K562 (cell line): ENCODE measurements around the gene PCSK6. TPM values are rescaled to one million over a fixed set of nuclear protein-coding genes. Genes with fewer than 3 reads are reported as not detected.

Source experiments
- ATF7 ChIP-seq: fragments of 450-650 bp; IDR thresholded peaks from 2 replicates; pipeline ENCODE4 v1.7.1; 2014; ENCODE audit warnings: mild to moderate bottlenecking, moderate library complexity
- CBX2 ChIP-seq: fragments of 200-600 bp; sonication (generic); IDR thresholded peaks from one replicate; pipeline ENCODE4 v1.6.1; 2012; ENCODE audit warnings: mild to moderate bottlenecking, low read length, inconsistent platforms; ENCODE audit not compliant: insufficient read depth, poor library complexity, severe bottlenecking
- SRSF3 ChIP-seq: fragments of 200-400 bp; formaldehyde crosslinking; IDR thresholded peaks from 2 replicates; pipeline ENCODE4 v1.6.1; 2016; ENCODE audit warnings: mild to moderate bottlenecking, low read length, moderate library complexity; ENCODE audit not compliant: insufficient read depth
- ZNF197 ChIP-seq: fragments of 200-800 bp; sonication (Bioruptor generic); IDR thresholded peaks from 2 replicates; pipeline ENCODE4 v1.6.1; 2016; ENCODE audit warnings: low read depth, missing genetic modification characterization, missing compliant biosample characterization
- ZNF239 ChIP-seq: fragments of 250-450 bp; sonication (Bioruptor Pico); IDR thresholded peaks from 2 replicates; pipeline ENCODE4 v1.4.0; 2020; ENCODE audit warnings: mild to moderate bottlenecking
- ZNF766 ChIP-seq: fragments of 200-800 bp; sonication (Bioruptor generic); conservative IDR thresholded peaks from 2 replicates; pipeline ENCODE4 v1.6.1; 2016; ENCODE audit warnings: missing genetic modification characterization, missing compliant biosample characterization
- polyA plus RNA-seq, 8 experiments: library from polyadenylated mRNA; depleted of rRNA in 4 of 8; stranded (reverse) in 5 of 8; unstranded in 3 of 8; fragments of >200 nt; fragmentation: Nextera tagmentation in 2 of 8; fragmentation: Illumina TruSeq in 1 of 8; extraction: Ambion mirVana in 2 of 8; extraction: Trizol in 1 of 8; gene quantifications; 2 replicates each; pipeline versions ENCODE4 v1.2.1 to v1.2.3, GENCODE V29; 2011 to 2014; ENCODE audit warnings: inconsistent platforms in 1 of 8, missing spikeins in 1 of 8
- total RNA-seq, 7 experiments: library from RNA; depleted of rRNA in 6 of 7; stranded (reverse); fragments of >200 nt in 6 of 7; fragmentation: Illumina TruSeq in 2 of 7; extraction: Trizol in 2 of 7; gene quantifications; 2 replicates each; pipeline versions ENCODE4 v1.2.1 to v1.2.3, GENCODE V29; 2011 to 2021; ENCODE audit warnings: low replicate concordance in 1 of 7
- TF ChIP-seq, protein P1 (sequence below), 3 experiments: IDR thresholded peaks in 2 of 3; conservative IDR thresholded peaks in 1 of 3; 2 replicates each; pipeline ENCODE4 v1.5.1; 2011 to 2012; ENCODE audit warnings: low read length in 3 of 3, mild to moderate bottlenecking in 3 of 3, control low read depth in 2 of 3, improper control_type of control experiment in 1 of 3, inconsistent platforms in 1 of 3, low read depth in 1 of 3, mixed read lengths in 1 of 3, moderate library complexity in 1 of 3; ENCODE audit not compliant: insufficient read depth in 2 of 3
- TF ChIP-seq, protein P2 (sequence below): fragments of 250-450 bp; sonication (Bioruptor Pico); IDR thresholded peaks from 2 replicates; pipeline ENCODE4 v1.5.0; 2020; ENCODE audit warnings: mild to moderate bottlenecking, borderline replicate concordance
- TF ChIP-seq, protein P3 (sequence below): fragments of 250-450 bp; sonication (Bioruptor Pico); IDR thresholded peaks from 2 replicates; pipeline ENCODE4 v1.8.0; 2021; ENCODE audit warnings: moderate library complexity, mild to moderate bottlenecking, inconsistent platforms
- TF ChIP-seq, protein P4 (sequence below): IDR thresholded peaks from 3 replicates; pipeline ENCODE4 v1.6.1; 2011; ENCODE audit warnings: borderline replicate concordance, mild to moderate bottlenecking; ENCODE audit not compliant: insufficient read length, insufficient read depth

PCSK6 gene
- total and polyA plus RNA-seq, 9 of the 15 experiments (the other 6 are each of a cell fraction or from before 2014, with no cell fraction given): 2.2 to 32.6 (median 14.5) TPM

DNA sequence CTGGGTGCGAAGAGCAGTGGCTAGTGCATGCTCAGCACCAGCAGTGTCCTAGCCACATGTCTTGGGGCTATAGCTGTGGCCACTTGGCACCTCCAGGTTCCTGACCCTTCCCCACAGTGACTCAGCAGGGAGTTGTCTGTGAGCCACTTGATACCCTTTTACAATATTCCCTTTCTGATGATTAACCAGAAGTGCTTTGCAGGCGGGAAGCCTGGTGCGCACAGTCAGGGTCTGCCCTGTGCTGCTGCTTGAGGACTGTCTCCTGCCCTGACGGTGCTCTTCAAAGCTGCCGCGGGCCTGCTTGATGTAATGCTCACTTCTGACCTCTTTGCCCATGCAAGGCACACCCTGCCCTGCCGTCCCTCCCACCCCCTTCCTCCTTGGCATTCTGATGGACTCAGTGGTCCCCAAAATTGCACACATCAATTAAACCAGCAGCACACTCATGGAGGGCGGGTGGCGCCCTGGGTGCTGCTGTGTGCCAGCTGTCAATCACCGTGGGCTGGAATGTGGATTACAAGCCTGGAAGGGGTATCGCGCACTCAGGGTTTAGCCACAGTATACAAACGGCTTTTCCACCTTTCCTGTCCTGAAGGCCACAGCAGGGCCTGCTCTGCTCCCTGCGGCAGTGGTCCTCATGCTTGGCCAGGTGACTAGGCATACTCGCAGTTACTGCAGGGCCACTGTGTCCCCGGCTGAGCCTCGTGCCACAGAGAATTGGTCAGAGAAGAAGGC is 40.9 kb upstream of the PCSK6 start (continued):
- TF ChIP-seq, protein P1, sequence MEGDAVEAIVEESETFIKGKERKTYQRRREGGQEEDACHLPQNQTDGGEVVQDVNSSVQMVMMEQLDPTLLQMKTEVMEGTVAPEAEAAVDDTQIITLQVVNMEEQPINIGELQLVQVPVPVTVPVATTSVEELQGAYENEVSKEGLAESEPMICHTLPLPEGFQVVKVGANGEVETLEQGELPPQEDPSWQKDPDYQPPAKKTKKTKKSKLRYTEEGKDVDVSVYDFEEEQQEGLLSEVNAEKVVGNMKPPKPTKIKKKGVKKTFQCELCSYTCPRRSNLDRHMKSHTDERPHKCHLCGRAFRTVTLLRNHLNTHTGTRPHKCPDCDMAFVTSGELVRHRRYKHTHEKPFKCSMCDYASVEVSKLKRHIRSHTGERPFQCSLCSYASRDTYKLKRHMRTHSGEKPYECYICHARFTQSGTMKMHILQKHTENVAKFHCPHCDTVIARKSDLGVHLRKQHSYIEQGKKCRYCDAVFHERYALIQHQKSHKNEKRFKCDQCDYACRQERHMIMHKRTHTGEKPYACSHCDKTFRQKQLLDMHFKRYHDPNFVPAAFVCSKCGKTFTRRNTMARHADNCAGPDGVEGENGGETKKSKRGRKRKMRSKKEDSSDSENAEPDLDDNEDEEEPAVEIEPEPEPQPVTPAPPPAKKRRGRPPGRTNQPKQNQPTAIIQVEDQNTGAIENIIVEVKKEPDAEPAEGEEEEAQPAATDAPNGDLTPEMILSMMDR (IDR thresholded peaks at IDR 0.05 in 2 of 3, conservative IDR thresholded peaks at IDR 0.05 in 1 of 3; ENCODE audit: insufficient read depth in 2 of 3, low read depth in 1 of 3, low read length in 3 of 3): no peak
- TF ChIP-seq, protein P2, sequence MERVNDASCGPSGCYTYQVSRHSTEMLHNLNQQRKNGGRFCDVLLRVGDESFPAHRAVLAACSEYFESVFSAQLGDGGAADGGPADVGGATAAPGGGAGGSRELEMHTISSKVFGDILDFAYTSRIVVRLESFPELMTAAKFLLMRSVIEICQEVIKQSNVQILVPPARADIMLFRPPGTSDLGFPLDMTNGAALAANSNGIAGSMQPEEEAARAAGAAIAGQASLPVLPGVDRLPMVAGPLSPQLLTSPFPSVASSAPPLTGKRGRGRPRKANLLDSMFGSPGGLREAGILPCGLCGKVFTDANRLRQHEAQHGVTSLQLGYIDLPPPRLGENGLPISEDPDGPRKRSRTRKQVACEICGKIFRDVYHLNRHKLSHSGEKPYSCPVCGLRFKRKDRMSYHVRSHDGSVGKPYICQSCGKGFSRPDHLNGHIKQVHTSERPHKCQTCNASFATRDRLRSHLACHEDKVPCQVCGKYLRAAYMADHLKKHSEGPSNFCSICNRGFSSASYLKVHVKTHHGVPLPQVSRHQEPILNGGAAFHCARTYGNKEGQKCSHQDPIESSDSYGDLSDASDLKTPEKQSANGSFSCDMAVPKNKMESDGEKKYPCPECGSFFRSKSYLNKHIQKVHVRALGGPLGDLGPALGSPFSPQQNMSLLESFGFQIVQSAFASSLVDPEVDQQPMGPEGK (CRISPR knock-in tag): no peak
- TF ChIP-seq ATF7: no peak
- TF ChIP-seq CBX2: peak; percentile 54
- TF ChIP-seq, protein P3, sequence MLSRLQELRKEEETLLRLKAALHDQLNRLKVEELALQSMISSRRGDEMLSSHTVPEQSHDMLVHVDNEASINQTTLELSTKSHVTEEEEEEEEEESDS: no peak
- no peak for TF ChIP-seq SRSF3
- TF ChIP-seq, protein P4, sequence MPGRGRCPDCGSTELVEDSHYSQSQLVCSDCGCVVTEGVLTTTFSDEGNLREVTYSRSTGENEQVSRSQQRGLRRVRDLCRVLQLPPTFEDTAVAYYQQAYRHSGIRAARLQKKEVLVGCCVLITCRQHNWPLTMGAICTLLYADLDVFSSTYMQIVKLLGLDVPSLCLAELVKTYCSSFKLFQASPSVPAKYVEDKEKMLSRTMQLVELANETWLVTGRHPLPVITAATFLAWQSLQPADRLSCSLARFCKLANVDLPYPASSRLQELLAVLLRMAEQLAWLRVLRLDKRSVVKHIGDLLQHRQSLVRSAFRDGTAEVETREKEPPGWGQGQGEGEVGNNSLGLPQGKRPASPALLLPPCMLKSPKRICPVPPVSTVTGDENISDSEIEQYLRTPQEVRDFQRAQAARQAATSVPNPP: no peak
- TF ChIP-seq ZNF197 (CRISPR knock-in tag): no peak
- no peak for TF ChIP-seq ZNF239 (CRISPR knock-in tag)
- TF ChIP-seq ZNF766 (CRISPR knock-in tag): no peak
